HG02763 (cell line): ENCODE data around the gene METTL21C.

Source experiments
- ATAC-seq: cut with Tn5 transposase; IDR thresholded peaks from one replicate; pipeline ENCODE4 v1.9.1; 2021; ENCODE audit warnings: mild to moderate bottlenecking, moderate library complexity; ENCODE audit not compliant: unreplicated experiment

Gene METTL21C

DNA sequence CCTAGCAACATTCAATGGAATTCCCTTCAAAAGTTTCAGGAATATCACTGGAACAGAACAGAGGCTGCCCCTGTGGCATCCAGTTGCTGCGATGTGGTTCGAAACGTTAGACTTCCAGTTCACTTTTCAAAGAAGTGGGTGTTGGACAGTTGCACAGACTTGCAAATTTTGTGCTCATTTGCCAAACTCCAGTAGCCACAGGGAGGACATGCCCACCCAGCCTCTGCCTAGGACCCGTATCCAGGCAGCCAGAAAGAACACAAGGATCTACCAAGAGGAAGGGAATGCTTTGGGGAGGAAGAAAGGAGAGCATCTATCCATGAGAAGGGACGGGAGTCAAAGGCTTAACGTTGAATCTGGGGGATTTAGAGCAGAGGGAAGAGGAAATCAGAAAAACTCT lies at the start of gene METTL21C:
TSS of gene METTL21C (minus strand) at position 108 of the 400 bp plus-strand sequence. CDS start 546 bp downstream, outside the sequence.
- ATAC-seq = no peak

DNA sequence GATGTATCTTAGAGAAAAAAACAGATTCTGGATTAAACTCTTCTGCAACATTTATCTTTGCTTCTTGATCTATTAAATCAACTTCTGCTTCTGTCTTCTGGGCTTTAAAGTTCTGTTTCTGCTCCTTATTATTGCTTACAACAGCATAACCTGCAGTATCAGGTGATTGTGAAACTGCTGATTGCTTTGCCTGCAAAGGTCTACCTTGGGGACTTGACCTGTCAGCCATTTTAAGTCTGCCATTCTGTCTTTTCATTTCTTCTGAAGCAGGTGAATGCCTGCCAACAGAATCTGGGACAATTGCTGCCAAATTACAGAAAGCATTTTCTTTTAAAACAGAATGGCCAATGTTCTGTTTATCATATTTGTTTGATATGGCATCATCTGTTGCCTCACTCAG lies 47.7 kb upstream of the METTL21C start:
- ATAC-seq = no peak

DNA sequence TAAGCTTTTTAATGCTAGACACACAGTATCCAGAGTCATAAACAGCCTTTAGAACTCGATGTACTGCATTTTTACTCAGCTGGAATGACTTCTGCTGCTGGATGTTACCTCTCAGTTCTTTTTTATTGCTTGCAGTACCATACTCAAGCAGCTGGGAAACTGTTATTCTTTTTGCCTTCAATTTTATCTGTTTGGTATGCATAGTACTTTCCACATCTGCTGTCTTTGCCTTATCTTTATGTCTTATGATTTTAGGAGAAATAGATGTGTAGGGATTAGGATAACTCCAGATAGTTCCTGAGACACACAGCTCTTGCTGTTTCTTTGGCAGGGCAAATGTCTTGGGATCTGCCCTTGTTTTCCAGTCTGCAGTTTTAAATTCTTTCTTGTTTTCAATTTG lies 47.3 kb upstream of the METTL21C start:
- ATAC-seq = no peak

DNA sequence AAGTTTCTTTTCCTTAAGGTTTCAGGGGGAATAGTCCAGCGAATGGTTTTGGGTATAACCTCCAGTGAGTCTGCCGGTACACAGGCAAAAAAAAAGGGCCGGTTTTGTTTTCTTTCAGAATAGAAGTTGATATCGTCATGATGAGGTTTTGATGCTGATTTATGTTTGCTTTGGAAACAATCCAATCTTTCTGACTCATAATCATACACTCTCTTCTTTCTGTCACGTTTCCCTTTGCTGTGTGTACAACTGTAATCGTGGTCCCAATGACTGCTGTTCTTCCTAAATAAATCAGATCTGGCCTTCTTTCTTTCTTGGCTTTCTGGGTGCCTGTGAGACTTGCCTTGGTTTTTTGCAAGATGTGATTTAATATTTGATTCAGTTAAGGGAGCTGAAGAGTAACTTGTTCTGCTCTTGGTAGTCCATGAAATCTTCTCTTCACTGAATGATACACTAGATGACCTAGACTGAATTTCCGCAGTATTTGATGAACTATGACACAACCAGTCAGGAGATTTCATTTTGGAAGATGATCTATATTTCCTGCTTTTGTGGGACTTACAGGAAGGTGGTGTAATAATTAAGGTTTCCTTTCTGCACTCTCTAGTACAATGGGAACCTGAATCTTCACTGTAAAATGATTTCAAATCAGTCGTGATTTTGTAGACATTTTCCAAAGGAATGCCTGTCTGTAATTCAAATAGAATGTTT lies 34.9 kb upstream of the METTL21C start:
- ATAC-seq = no peak

DNA sequence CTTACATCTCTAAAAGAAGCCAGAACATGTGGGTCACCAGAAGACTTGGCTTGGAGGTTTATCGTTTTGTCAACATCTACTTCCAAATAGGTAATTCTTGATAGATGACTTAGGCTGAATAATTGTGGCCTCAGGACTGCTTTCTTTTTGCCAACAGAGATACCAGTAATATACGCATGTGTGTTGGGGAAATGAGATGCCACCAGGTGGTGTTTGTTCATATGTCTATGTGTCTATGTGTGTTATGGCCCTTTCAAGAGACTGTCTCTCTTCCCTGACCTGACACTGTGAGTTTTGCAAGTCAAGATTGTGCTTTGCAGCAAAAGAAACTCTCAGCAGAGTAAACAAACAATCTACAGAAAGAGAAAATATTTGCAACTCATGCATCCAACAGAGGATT lies 31.6 kb upstream of the METTL21C start:
- no peak for ATAC-seq

DNA sequence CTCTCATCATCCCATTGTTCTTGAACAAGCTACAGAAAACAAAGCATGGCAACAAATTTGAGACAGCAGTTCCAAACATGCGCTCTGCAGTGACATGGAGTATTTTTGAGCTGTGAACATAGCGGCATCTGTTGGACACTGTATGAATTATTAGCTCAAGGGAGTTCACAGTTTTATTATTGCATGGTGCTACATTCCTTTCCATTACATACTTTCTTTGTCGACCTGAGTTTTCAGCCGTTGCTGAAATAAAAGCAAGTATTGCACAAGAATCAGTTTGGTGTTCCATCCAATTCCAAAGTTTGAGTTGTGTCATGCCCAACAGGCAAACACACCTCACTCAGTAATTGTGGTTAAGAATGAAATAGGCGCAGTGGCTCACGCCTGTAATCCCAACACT lies 30.1 kb upstream of the METTL21C start:
- ATAC-seq = no peak

DNA sequence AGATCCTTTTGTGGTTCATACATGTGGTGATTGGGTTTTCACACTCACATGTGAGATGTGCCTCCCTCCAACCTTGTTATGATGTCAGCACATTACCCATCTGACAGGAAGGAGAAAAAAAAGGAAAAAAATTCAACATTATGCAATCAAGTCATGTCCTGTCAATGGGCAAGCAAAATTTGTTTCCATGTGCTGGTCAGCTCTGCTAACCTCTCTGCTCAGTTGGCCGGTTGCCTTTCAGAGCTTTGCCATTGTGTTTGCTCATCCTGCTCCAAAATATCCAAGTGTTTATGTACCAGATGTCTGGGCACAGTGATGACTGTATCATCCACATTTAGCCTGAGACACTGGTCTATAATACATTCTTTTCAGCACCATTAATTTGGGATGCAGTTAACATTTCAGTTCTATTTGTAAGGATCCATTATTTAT lies 27.0 kb upstream of the METTL21C start:
- ATAC-seq = no peak

DNA sequence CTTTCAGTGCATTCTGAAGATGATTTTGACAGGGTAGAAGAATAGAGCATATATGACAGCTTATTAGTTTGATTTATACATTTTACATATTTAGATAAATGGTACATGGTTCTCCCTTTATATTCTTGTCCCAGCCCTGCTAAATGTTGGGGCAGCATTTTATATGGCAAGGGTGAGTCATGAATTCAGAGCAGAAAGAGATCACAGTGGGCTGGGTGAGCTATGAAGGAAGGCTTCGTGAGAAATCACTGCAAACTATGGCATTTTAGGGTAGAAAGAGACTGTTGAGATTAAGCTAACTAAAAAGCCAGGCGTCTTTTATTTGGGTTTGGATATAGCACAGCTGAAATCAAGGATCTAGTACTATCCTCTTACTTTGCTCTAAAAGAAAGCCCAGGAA lies 23.9 kb upstream of the METTL21C start:
- no peak for ATAC-seq

DNA sequence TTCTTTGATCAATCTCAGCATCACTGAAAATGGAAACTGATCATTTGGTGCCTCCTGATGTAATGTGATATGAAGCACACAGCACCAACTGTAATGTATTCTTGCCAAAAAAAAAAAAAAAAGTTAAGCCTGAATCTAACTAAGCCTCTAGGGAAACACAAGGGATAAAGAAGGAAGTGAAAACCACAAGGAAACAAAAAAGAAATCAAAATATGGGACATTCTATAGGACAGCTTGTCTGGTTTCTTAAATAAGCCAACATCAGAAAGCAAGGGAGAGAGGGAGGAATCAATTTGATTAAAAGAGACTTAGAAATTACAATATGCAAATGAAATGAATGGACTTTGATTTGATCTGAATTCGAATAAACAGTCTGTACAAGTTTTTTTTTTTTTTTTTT lies 20.6 kb upstream of the METTL21C start:
- no peak for ATAC-seq

DNA sequence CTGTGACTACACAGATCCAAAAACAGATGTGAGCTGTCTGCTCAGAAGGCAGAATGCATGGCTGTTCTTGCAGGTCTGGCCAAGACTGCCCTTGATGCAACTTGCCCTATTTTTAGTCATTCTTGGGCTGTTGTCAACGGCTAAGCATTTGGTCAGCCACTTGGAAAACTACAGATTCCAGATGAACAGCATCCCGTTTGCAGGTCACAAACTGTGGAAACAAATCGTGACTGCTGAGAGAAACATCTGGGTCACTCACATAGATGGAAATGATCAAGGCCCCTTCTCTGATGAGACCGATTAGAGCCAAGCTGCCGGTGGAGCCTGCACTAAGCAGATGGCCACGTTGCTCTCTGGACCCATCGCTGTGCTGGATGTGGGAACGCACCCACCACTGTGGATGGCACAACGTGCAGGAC lies 15.4 kb upstream of the METTL21C start:
- ATAC-seq = no peak

DNA sequence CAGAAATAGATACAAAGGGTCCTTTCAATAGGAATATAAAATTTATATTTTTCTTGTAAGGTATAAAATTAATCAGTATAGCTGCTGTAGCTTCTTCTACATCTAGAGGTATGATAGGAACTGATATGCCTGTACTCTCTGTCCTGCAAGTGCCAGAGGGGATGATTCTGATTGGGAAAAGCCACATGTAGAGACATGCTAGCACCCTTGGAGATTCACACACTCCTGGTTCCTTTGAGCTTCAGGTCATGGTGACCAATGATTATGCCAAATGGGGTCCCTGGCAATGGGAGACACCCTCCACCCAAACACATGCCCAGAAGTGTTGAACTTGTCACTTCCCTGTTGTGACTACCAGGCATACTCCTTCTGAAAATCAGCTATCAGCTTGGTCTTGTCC lies 14.7 kb upstream of the METTL21C start:
- ATAC-seq = no peak

DNA sequence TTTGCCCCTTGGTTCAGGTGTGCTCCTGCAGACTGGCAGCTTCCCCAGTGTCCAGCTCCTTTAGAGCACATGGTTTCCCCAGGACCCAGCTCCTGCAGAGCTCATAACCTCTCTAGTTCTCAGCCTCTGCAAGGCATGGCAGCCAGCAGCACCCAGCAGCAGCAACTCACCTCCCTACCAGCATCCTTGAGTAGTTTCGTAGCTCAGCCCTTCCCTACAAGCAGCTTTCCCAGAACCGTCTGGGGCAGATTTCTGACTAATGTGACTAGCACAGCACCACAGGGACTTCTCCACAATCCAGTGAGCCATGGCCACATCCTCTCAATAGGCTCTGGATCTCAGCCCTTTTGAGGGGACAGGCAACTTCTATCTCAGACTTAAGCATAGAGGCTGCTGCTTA lies 14.1 kb upstream of the METTL21C start:
- ATAC-seq = no peak

DNA sequence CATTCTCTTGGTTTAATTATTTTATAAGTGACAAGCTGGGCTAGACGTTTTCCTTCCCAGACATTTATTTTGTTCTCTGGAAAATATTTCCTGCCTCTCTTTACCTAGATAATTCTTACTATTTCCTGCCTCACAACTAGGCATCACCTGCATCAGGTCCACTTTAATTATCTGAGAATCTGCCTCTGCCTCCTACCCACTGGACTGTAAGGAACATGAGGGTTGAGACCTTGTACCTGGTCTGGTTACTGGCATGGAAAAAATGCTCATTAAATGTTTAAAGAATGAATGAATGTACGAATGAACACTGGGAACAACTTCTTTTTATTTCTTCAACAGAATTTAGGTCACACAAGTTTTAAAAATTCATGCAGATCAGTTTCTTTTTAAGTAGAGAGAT lies 13.4 kb upstream of the METTL21C start:
- no peak for ATAC-seq

DNA sequence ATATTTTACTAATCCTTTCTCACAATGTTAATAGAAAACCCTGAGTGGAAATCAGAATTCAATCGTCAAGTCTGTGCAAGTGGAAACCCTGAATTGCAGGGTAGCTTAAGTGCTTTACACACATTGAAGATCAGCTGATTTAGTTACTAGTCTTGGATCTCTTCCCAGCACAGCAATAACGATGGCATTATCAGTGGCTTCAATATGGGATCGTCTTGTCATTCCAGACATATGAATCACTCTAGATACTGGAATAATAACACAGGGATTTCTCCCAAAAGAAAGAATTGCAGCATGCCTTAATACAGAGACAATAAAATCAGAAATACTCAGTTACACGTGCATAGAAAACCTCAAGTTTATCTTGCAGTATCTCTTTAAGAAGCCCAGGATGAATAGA lies 12.6 kb upstream of the METTL21C start:
- ATAC-seq = no peak

DNA sequence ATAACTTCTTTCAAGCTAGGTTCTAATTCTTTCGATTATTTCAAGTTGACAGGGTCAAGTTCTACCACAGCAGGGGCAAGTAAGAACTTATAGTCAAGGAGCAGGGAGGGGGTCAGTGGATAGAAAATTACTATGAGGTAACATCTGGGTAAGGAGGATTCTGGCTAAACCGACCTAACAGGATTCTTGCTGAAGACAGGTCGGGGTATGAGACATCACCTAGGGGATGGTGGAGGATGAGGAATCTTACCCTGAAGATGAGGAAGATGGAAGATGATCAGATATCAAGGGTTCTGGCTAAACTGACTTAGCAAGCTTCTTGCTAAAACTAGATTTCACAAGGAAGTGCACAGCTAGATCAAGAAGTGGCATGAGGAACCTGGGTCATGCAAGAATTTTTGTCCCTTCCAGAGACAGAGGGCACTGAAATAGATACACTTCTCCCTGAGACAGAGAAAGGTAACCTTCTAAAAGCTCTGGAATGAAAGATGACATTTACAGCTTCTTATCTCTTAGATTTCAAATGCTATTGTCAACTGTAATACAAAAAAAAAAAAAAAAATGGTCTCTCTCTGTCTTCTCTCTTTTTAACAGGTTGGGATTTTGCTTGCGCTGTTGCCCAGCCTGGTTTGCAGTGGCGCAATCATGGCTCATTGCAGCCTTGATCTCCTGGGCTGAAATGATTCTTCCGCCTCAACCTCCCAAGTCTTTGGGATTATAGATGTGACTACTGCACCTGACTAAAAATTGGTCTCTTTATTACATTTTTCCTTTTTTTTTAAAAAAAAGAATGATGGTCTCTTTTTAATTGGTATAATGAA lies 9.6 kb upstream of the METTL21C start:
- no peak for ATAC-seq

DNA sequence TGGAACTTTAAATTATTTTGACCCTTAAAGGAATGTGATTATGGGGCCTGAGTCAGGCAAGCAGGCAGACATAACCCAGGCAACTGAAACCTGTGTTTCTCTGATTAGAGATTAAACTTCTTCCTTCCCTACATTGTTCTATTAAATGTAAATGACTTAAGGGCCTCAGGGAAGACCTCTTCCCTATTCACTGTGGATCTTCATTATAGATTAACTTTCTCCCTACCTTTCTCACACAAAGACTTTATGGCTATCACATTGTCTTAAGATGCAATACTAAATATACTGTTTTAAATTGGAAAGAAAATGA lies 8.8 kb upstream of the METTL21C start:
- ATAC-seq = no peak

DNA sequence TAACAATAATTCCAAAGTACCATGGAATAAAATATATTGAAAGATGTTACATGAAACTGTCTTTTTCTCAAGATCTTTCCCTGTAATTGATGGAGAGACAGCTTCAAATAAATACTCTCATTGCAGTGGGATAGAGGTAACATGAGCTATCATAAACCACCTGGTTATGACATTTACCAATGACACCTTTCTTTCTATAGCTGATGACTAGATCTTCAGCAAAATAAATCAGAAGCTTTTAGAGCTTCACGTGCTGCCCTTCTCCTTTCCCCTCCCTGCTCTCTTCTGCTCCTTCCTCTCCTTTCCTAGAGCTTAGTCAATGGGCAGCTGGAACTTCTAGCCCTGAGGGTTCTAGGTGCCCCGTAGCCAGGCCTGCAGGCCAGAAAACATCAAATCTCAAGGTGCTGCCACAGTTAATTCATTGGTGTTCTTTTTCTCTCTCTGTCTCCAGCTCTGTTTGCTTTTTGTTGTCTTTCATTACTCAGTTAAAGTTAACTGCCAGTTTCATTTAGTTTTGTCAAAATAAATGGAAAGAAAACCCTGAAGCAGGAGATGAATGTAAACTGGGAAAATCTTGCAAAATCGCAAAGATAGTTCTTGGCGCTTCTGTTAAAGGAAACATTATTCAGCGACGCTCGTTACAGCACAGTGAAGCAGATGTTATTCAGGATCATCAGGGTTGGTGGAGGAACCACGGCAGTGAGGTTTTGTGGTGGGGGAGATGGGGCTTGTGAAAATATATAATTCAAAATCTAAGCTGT lies 8.3 kb upstream of the METTL21C start:
- ATAC-seq = no peak

DNA sequence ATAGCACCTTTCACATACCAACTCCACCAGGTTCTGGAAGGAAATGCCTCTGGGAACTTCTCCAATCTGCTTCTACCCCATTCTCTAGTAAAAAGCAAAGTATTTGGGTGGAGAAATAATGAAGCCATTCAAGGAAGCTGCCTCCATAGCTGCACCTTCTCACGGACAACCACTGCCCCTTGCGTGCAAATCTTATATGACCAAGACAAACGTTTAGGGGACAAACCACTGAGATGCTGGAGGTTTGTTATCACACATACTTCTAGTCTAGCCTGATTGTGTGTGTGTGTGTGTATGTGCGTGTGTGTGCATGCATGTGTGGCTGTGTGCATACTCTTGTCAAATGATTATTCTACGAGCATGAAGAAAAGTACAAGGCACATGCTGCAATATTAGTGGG lies 6.5 kb upstream of the METTL21C start:
- no peak for ATAC-seq

DNA sequence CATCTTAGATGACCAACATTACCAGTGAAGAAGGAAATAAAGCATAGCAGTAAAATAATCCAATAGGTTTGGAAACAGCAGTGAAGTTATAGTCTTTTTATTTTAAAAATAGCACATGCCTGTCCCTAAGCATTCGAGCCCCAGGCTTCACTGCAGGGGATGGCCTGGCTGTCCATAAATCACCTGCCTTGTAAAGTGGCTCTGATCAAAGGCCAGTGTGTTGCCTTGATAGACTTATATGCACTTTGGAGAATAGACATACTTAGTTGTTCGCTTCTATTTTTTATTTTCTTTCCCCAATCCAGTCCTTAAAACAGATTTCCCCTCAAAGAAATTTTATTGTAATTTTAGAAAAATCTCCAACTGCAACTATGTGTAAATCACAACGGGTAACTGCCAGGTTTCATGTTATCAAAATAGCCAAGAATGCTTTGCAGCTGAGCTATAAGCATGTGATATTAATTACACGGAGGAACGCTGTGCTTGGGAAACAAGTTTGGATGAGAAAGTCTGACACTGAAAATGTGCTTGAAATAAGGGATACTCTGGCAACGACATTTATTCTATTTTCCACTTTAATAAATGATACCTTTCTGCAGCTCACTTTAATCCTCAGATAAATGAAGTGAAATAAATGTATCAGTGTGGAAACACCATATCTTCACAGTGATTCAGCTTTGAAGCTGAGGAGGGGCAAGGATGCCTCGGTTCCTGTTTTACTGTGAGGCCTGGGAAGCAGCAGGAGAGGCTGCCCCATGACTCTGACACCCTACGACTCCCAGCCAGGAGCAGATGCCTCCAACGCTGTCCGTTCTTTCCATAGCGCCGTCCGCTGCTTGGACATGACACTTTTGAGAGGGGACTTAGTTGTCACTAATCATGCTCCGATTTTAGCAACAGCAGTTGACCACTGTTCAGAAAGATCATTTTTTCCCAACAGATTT lies 5.5 kb upstream of the METTL21C start:
- ATAC-seq = no peak

DNA sequence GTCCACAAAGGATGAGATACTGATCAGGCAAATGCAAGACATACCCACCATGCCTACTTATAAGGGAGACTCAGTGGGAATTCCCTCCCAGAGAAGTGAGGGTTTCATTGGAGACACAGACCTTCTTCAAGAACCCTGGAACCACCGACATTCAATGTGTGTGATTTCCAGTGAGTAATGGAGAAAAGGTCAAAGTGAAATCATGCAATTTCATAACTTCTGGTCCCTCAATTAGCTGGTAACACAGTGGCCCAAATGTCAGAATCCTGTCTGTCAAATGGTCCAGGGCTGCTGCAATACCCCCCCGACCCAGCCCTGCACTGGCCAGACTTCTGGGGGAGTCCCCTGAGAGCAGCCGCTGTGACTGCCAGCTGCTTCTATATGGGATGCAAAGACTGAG lies 4.7 kb upstream of the METTL21C start:
- no peak for ATAC-seq

DNA sequence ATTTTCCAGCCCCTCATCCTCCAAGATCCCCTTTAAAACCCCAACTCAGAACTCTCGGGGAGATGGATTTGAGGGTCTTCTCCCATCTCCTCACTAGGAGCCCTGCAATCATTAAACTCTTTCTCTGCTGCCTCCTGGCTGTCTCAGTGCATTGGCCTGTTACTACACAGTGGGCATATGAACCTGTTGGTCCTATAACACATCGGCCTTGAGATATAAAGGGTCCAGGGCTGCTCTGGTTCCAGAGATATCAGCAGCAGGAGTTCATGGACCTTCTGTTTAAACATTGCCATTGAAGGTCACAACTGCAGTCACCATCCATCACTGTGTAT lies 3.8 kb upstream of the METTL21C start:
- ATAC-seq = no peak
